ENCODE data around the gene MINK1.

The MINK1 gene

GRCh38 chr17:4938688-4939545 lies 105.8 kb downstream of the MINK1 start:
- DNase-seq, result peak; percentile 22

- no peak for DNase-seq
These were observed 106.3 kb downstream of the MINK1 start for GRCh38 chr17:4939546-4939795.

GRCh38 chr17:4939796-4940554 lies 106.8 kb downstream of the MINK1 start, which contains the start of the genes RNF167 and SLC25A11:
Gene RNF167 (plus strand): TSS chr17:4940268. CDS start chr17:4940910, 642 bp downstream.
Gene SLC25A11 (minus strand): TSS chr17:4940046. CDS start chr17:4939910, 136 bp downstream.
- DNase-seq, result peak; percentile 99

GRCh38 chr17:4940555-4941318 lies 107.6 kb downstream of the MINK1 start:
- DNase-seq, result peak; percentile 69

- DNase-seq, result no peak
These were observed 108.1 kb downstream of the MINK1 start for GRCh38 chr17:4941319-4941610.

- DNase-seq, result no peak
These were observed 109.8 kb downstream of the MINK1 start for GRCh38 chr17:4942760-4943508.

GRCh38 chr17:4944163-4944553 lies 111.0 kb downstream of the MINK1 start:
- peak; percentile 86 for DNase-seq

- DNase-seq, result peak; percentile 53
These were observed 111.5 kb downstream of the MINK1 start for GRCh38 chr17:4944554-4945175.

- DNase-seq, result peak; percentile 93
These were observed 112.2 kb downstream of the MINK1 start for GRCh38 chr17:4945176-4945943.

- no peak for DNase-seq
These were observed 112.8 kb downstream of the MINK1 start for GRCh38 chr17:4945944-4946280.

- DNase-seq, result peak; percentile 23
These were observed 113.3 kb downstream of the MINK1 start for GRCh38 chr17:4946312-4946976.

- DNase-seq, result no peak
These were observed 113.9 kb downstream of the MINK1 start for GRCh38 chr17:4947010-4947410.
